ENCODE measurements around the gene HBS1L. TPM values are rescaled to one million over a fixed set of nuclear protein-coding genes. Genes with fewer than 3 reads are reported as not detected.

The HBS1L gene
- total and polyA plus RNA-seq, 9 of the 15 experiments (the other 6 are each of a cell fraction or from before 2014, with no cell fraction given) = 101 to 199 (median 145) TPM

- no peak for TF ChIP-seq VEZF1 (CRISPR knock-in tag; IDR thresholded peaks at IDR 0.05)
- peak; percentile 72; the same call in 1 of the 2 replicates for TF ChIP-seq KLF1 (tag; IDR thresholded peaks at IDR 0.05)
- peak; percentile 71 for TF ChIP-seq EP300 (IDR thresholded peaks at IDR 0.05; ENCODE audit: low read length)
- TF ChIP-seq ZFP30 (CRISPR knock-in tag; IDR thresholded peaks at IDR 0.05; ENCODE audit: borderline replicate concordance) = no peak
- 0 out of 2 replicates have a peak, but pooled peaks have one; percentile 9 for TF ChIP-seq MXI1 (IDR thresholded peaks at IDR 0.05; ENCODE audit: low read depth, low read length)
- no peak for TF ChIP-seq ZNF134 (CRISPR knock-in tag; conservative IDR thresholded peaks at IDR 0.05)
- TF ChIP-seq POLR3A (IDR thresholded peaks at IDR 0.05; ENCODE audit: borderline replicate concordance, extremely low read depth, insufficient read depth, insufficient read length) = no peak
- TF ChIP-seq HEY1 (CRISPR knock-in tag; IDR thresholded peaks at IDR 0.05; ENCODE audit: borderline replicate concordance) = no peak
- no peak for TF ChIP-seq ZC3H4 (CRISPR knock-in tag; IDR thresholded peaks at IDR 0.05; ENCODE audit: borderline replicate concordance)
- no peak for TF ChIP-seq GABPA (tag; conservative IDR thresholded peaks at IDR 0.05; ENCODE audit: low read depth)
- TF ChIP-seq ZNF609 (CRISPR knock-in tag; IDR thresholded peaks at IDR 0.05; ENCODE audit: borderline replicate concordance) = no peak
- no peak for TF ChIP-seq TAF15 (IDR thresholded peaks at IDR 0.05; ENCODE audit: low read depth, low read length)
- 0 out of 2 replicates have a peak, but pooled peaks have one; percentile 33 for TF ChIP-seq ZBTB9 (CRISPR knock-in tag; IDR thresholded peaks at IDR 0.05)
- TF ChIP-seq ZNF146 (CRISPR knock-in tag; IDR thresholded peaks at IDR 0.05; ENCODE audit: unreplicated experiment) = no peak
- TF ChIP-seq ZNF212 (CRISPR knock-in tag; IDR thresholded peaks at IDR 0.05) = no peak
- TF ChIP-seq DMBX1 (CRISPR knock-in tag; IDR thresholded peaks at IDR 0.05; ENCODE audit: borderline replicate concordance) = no peak
- TF ChIP-seq RCOR1 (IDR thresholded peaks at IDR 0.05; ENCODE audit: borderline replicate concordance in 1 of 2, low read depth in 2 of 2, low read length in 2 of 2) = peak in 1 of 2 experiments; percentile 41; a peak in 1 of 4 replicates
- no peak for TF ChIP-seq SNIP1 (IDR thresholded peaks at IDR 0.05; ENCODE audit: low read depth)
- no peak for TF ChIP-seq LARP7 (IDR thresholded peaks at IDR 0.05)
- no peak for TF ChIP-seq TAF1 (IDR thresholded peaks at IDR 0.05; ENCODE audit: control insufficient read depth, extremely low read depth, insufficient read depth, low read length, severe bottlenecking)
- no peak for TF ChIP-seq POLR2G (IDR thresholded peaks at IDR 0.05; ENCODE audit: low read depth, low read length)
- peak; percentile 68; the same call in 1 of the 2 replicates for TF ChIP-seq HDAC2 (IDR thresholded peaks at IDR 0.05)
- TF ChIP-seq SMARCB1 (IDR thresholded peaks at IDR 0.05; ENCODE audit: insufficient read length, low read depth) = peak; percentile 68
These were observed 42.5 kb upstream of the HBS1L start (continued) for GRCh38 chr6:135097172-135097571.
